Aorta (tissue), 5 donors: ENCODE results near the gene MYCBP. TPM values are rescaled to one million over a fixed set of nuclear protein-coding genes. Genes with fewer than 3 reads are reported as not detected.
A peak's percentile ranks its signal among the peaks of the same experiment; 100 is the strongest.
"Not testable (repeated sequence)": the region's sequence is repeated elsewhere in the genome, so short reads cannot be mapped to it uniquely, and the experiment has no call there.

ENCODE experiments used
- ATAC-seq: fragments of 200-7000 bp; cut with Tn5 transposase; one replicate; pipeline ENCODE4 v1.9.1; 2022; ENCODE audit warnings: moderate library complexity; ENCODE audit not compliant: low FRiP score
- DNase-seq, 2 donors: peaks; one replicate each; pipeline ENCODE4 v3.0.0-alpha.2; 2020
- H3K27ac ChIP-seq, 2 donors: one replicate each; pipeline ENCODE4 v1.5.1; 2013; ENCODE audit warnings: low read length in 2 of 2, mild to moderate bottlenecking in 2 of 2, moderate library complexity in 2 of 2, control low read depth in 1 of 2, inconsistent platforms in 1 of 2, low read depth in 1 of 2
- H3K27me3 ChIP-seq, 2 donors: one replicate each; pipeline ENCODE4 v1.6.1; 2013; ENCODE audit warnings: control low read depth in 1 of 2, low read length in 1 of 2, mild to moderate bottlenecking in 1 of 2, moderate library complexity in 1 of 2; ENCODE audit not compliant: insufficient read depth in 2 of 2, control insufficient read depth in 1 of 2
- H3K36me3 ChIP-seq, 2 donors: one replicate each; pipeline ENCODE4 v1.6.1; 2013; ENCODE audit warnings: control low read depth in 1 of 2, low read length in 1 of 2, mild to moderate bottlenecking in 1 of 2; ENCODE audit not compliant: insufficient read depth in 2 of 2, control insufficient read depth in 1 of 2
- H3K4me1 ChIP-seq, 2 donors: one replicate each; pipeline ENCODE4 v1.6.1; 2013; ENCODE audit warnings: low read length in 2 of 2, control low read depth in 1 of 2, mild to moderate bottlenecking in 1 of 2, moderate library complexity in 1 of 2; ENCODE audit not compliant: insufficient read depth in 2 of 2, control insufficient read depth in 1 of 2
- H3K4me3 ChIP-seq, 2 donors: one replicate each; pipeline ENCODE4 v1.5.1; 2013; ENCODE audit warnings: low read length in 2 of 2, control low read depth in 1 of 2, mild to moderate bottlenecking in 1 of 2
- H3K9me3 ChIP-seq: one replicate; pipeline ENCODE4 v1.6.1; 2013; ENCODE audit warnings: mild to moderate bottlenecking, low read length; ENCODE audit not compliant: control insufficient read depth
- WGBS, 2 donors: extraction: QIAGEN DNeasy Blood & Tissue Kit; methylation state at CpG; one replicate each; pipeline ENCODE4 v1.1.7; 2013; 5-methylcytosine and 5-hydroxymethylcytosine counted together
- intact Hi-C, 2 donors: fragments of 100-400 bp; cut with DNase I; formaldehyde crosslinking; loops; one replicate each; pipeline versions ENCODE4 v1.14.2 to v1.15.0; 2022
- polyA plus RNA-seq, 2 donors: library from polyadenylated mRNA; stranded (reverse); fragments of 200-250 nt; gene quantifications; one replicate each; pipeline ENCODE4 v1.2.3, GENCODE V29; 2013
- total RNA-seq, 2 donors: library from RNA; stranded (reverse); fragmentation: NEBNext Ultra II Directional; extraction: Animal tissue kit (Norgen Biotek cat#: 25700); gene quantifications; one replicate each; pipeline ENCODE4 v1.2.1, GENCODE V29; 2021
- donor health status: healthy with polysubstance abuse.
- donor health status: Bipolar disorder and iron deficiency.
- donor health status: DM: no; HTN: no; CAD: no.
- donor health status: DM: no; HTN: no; CAD: no.
- donor health status: DM: yes; HTN: yes; CAD: no.

MYCBP gene
- total and polyA plus RNA-seq, 4 donors, result 11.6 to 13.6 (median 11.8) TPM

GRCh38 chr1:38858833-38859560 is 14.2 kb downstream of the MYCBP start:
- ATAC-seq, result peak; percentile 67
- H3K27me3 ChIP-seq, result no peaks in the 10 kb centered on the region
- intact Hi-C loops, result loop anchor here in 1 of 2 donors (5.0 kb wide), 1 partner anchor 133 kb away; the partner anchor contains the start of gene AKIRIN1
- peak overlapping the region in 1 of 2 donors; percentile 43 for H3K27ac ChIP-seq
- 0% methylated on average over 31 to 51 of the region's 51 CpGs for WGBS, 2 donors
- no peaks in the 10 kb centered on the region for H3K9me3 ChIP-seq
- H3K4me3 ChIP-seq, result peak overlapping the region; percentile 95
- H3K36me3 ChIP-seq, result peaks cover 1 to 3% of the 10 kb centered on the region in 2 donors
- peak; percentile 67 to 86 for DNase-seq
- peaks cover 2 to 6% of the 10 kb centered on the region in 2 donors for H3K4me1 ChIP-seq

DNA sequence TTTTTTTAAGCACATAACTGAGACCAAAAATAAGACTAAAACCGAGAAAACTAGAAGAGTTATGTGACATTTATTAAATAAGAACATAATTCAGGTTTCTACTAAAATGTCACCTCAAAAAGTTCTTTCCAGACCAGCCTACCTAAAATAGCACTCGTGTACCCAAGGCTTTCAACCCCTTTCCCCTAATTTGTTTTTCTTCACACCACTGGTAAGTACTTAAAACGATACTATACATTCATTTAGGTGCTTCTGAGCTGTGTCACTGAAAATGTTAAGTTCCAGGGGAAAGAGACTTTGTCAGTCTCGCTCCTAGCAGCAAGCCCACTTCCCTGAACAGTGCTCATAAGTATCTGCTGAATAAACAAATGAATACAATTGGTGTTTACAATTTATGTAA is 20.4 kb downstream of the MYCBP start:
- DNase-seq, result no peak
- no peaks in the 10 kb centered on the region for H3K27me3 ChIP-seq
- no peaks in the 10 kb centered on the region for H3K9me3 ChIP-seq
- 50 to 59% methylated on average over 4 of the region's 4 CpGs for WGBS, 2 donors
- H3K27ac ChIP-seq, result no peak overlapping the region
- intact Hi-C loops, result no loop called here
- H3K4me3 ChIP-seq, result no peak overlapping the region
- ATAC-seq, result no peak
- peaks cover 0 to 3% of the 10 kb centered on the region in 2 donors for H3K4me1 ChIP-seq
- peaks cover 0 to 1% of the 10 kb centered on the region in 2 donors for H3K36me3 ChIP-seq

- no peak for ATAC-seq
- H3K36me3 ChIP-seq, result peaks cover 0 to 2% of the 10 kb centered on the region in 2 donors
Measured at GRCh38 chr1:38848071-38848470, 25.1 kb downstream of the MYCBP start.

GRCh38 chr1:38846210-38846609 is 26.9 kb downstream of the MYCBP start:
- 76 to 91% methylated on average over 3 of the region's 3 CpGs for WGBS, 2 donors
- H3K4me3 ChIP-seq, result no peak overlapping the region
- intact Hi-C loops, result no loop called here
- no peaks in the 10 kb centered on the region for H3K27me3 ChIP-seq
- DNase-seq (no peak), ATAC-seq (no peak)
- no peak overlapping the region for H3K27ac ChIP-seq
- no peaks in the 10 kb centered on the region for H3K4me1 ChIP-seq
- H3K36me3 ChIP-seq, result peaks cover 0 to 2% of the 10 kb centered on the region in 2 donors
- no peaks in the 10 kb centered on the region for H3K9me3 ChIP-seq

More at GRCh38 chr1:38848071-38848470, 25.1 kb downstream of the MYCBP start:
- no peak overlapping the region for H3K27ac ChIP-seq
- WGBS, 2 donors, result 77 to 79% methylated on average over 1 of the region's 1 CpG
- intact Hi-C loops, result no loop called here
- no peaks in the 10 kb centered on the region for H3K4me1 ChIP-seq
- H3K27me3 ChIP-seq, result no peaks in the 10 kb centered on the region
- no peaks in the 10 kb centered on the region for H3K9me3 ChIP-seq
- no peak overlapping the region for H3K4me3 ChIP-seq
- no peak for DNase-seq

GRCh38 chr1:38845088-38845487 is 28.1 kb downstream of the MYCBP start:
- H3K9me3 ChIP-seq, H3K4me3 ChIP-seq, H3K27me3 ChIP-seq, H3K4me1 ChIP-seq, ATAC-seq, H3K36me3 ChIP-seq, intact Hi-C loops, H3K27ac ChIP-seq, DNase-seq: not testable (repeated sequence)
- WGBS, 2 donors, result 98 to 100% methylated on average over 3 of the region's 3 CpGs

- Histone ChIP-seq H3K9me3 (no peaks in the 10 kb centered on the region), H3K4me3 (no peak overlapping the region), H3K27ac (no peak overlapping the region), H3K4me1 (no peaks in the 10 kb centered on the region), H3K27me3 (no peaks in the 10 kb centered on the region), H3K36me3 (peaks cover 4 to 8% of the 10 kb centered on the region in 2 donors)
- no peak for ATAC-seq
- WGBS, 2 donors, result 70 to 72% methylated on average over 2 of the region's 2 CpGs
- no peak for DNase-seq
- intact Hi-C loops, result no loop called here
Measured at GRCh38 chr1:38840281-38840680, 32.9 kb downstream of the MYCBP start.

DNA sequence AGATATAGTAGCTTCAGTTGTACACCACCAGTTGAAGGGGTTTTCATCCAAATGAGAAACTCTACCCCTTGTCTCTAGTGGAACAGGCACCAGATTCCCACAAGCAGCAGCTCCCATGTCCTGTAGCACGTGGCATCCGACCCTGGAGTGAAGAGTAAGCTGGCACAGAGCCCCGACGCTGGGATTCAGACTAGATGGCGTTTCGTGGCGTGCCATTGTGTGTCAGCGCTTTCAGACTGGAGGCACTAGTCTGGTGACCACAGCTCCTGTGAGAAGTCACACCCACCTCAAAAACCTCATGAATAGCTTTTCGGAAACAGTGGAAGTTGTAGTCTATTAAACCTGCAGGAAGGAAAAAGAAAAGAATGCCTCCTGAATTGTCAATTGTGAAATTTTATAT is 33.8 kb downstream of the MYCBP start:
- H3K4me3 ChIP-seq, result no peak overlapping the region
- no peaks in the 10 kb centered on the region for H3K27me3 ChIP-seq
- intact Hi-C loops, result loop anchor here in 1 of 2 donors (10.0 kb wide), 1 partner anchor 815 kb away; no protein-coding TSS in a partner anchor
- peaks cover 4 to 8% of the 10 kb centered on the region in 2 donors for H3K36me3 ChIP-seq
- DNase-seq (no peak), ATAC-seq (no peak)
- H3K9me3 ChIP-seq, result no peaks in the 10 kb centered on the region
- 87 to 92% methylated on average over 9 of the region's 9 CpGs for WGBS, 2 donors
- no peak overlapping the region for H3K27ac ChIP-seq
- H3K4me1 ChIP-seq, result no peaks in the 10 kb centered on the region

DNA sequence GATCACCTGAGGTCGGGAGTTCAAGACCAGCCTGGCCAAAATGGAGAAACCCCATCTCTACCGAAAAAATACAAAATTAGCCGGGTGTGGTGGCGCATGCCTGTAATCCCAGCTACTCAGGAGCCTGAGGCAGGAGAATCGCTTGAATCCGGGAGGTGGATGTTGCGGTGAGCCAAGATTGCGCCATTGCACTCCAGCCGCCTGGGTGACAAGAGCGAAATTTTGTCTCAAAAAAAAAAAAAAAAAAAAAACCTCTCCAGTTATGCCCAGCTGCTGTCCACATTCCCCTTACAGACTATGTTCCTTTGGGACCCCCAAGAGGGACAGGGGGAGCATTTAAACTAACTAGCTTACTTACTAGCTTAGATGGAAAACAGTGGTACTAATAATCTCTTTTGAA is 36.8 kb downstream of the MYCBP start:
- H3K27me3 ChIP-seq, ATAC-seq, H3K4me1 ChIP-seq, DNase-seq, H3K9me3 ChIP-seq, H3K27ac ChIP-seq, H3K36me3 ChIP-seq, H3K4me3 ChIP-seq: not testable (repeated sequence)
- 91% methylated on average over 10 of the region's 10 CpGs for WGBS, 2 donors
- intact Hi-C loops, result loop anchor here in 1 of 2 donors (10.0 kb wide), 1 partner anchor 812 kb away; no protein-coding TSS in a partner anchor
